ENCODE measurements around the gene ANKRD13A. TPM values are rescaled to one million over a fixed set of nuclear protein-coding genes. Genes with fewer than 3 reads are reported as not detected.
"Not testable (repeated sequence)": the region's sequence is repeated elsewhere in the genome, so short reads cannot be mapped to it uniquely, and the experiment has no call there.

Gene ANKRD13A
- total RNA-seq, 1 experiment from 2014 or later: 39.4 TPM

DNA sequence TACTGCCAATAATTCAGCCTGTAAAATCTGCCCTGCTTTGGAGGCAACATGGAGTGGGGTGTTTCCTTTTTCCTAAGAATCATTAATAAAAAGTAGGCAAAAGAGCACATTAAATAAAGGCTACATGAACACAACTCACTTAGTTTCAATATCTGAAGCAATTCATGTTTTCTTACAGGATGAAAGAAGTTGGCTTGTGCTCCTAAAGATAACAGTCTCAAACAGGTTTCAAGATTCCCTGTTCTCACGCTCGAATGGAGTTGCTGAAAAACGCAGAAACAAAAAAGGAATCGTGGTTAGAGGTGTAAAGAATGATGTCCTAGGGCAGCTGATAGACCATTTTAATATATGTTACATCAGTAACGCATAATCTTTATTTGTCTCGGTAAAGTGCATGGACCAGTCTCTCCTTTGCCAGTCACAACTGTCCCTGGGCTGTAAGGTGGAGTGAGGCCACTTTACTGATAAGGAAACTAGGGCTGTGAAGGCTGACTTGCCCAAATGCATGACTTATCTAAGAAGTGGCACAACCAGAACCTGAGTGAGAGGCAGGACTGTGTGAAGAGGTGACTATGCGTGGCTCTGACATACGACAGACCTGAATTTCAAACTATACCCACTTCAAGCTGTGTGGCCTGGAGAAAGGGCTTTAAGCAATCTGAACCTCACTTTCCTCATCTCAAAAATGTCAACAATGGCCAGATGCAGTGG lies 15.6 kb upstream of the ANKRD13A start:
- no peak for DNase-seq (ENCODE audit: low read depth)

DNA sequence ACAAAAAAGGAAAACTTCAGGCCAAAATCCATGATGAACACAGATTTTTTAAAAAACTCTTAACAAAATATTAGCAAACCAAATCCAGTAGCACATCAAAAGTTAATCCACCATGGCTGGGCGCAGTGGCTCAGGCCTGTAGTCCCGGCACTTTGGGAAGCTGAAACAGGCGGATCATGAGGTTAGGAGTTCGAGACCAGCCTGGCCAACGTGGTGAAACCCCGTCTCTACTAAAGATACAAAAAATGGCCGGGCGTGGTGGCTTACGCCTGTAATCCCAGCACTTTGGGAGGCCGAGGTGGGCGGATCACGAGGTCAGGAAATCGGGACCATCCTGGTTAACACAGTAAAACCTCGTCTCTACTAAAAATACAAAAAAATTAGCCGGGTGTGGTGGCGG lies 13.0 kb upstream of the ANKRD13A start:
- DNase-seq (ENCODE audit: low read depth): not testable (repeated sequence)

GRCh38 chr12:109987615-109988014 lies 11.6 kb upstream of the ANKRD13A start:
- no peak for DNase-seq (ENCODE audit: low read depth)

GRCh38 chr12:109988274-109988673 lies 11.0 kb upstream of the ANKRD13A start:
- DNase-seq (ENCODE audit: low read depth): no peak

GRCh38 chr12:109988903-109989302 lies 10.3 kb upstream of the ANKRD13A start:
- DNase-seq (ENCODE audit: low read depth): no peak

- no peak for DNase-seq (ENCODE audit: low read depth)
Measured at GRCh38 chr12:109989380-109989779, 9.8 kb upstream of the ANKRD13A start.

DNA sequence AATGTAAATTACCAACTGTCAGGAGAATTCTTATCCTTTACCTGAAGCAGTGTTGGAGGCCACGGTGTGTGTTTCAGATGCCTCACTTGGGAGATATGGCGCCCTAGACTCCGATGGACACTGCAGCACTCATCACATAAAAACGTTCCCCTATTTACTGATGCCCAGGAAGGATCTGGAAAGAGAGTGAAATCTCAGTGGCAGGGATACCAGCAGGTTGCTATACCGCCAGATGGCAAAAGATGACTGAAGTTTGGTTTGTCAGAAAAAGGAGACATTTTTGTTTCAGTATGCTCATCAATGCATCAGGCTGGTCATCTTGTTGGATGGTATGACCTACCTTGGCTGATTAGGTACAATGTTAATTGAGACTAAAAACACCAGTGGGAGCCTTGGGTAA lies 7.6 kb upstream of the ANKRD13A start:
- no peak for DNase-seq (ENCODE audit: low read depth)

GRCh38 chr12:109993091-109993490 lies 6.1 kb upstream of the ANKRD13A start:
- DNase-seq (ENCODE audit: low read depth): no peak

GRCh38 chr12:109994401-109995175 lies 4.6 kb upstream of the ANKRD13A start:
- DNase-seq (ENCODE audit: low read depth): no peak

DNA sequence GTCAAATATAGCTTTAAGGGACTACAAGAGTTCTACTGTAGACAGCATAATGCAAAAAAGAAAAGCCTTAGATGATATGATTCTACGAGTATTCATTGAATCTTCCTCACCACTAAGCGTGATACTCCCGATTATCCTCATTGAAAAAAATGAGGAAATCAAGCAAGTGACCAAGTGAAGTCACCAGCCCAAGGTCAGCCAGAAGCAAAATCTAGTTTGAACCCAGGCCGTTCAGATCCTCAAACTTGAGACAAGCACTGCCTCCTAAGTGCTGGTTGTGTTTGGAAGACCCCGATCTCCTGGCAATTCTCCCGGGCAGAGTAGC lies 3.9 kb upstream of the ANKRD13A start:
- DNase-seq (ENCODE audit: low read depth): no peak

DNA sequence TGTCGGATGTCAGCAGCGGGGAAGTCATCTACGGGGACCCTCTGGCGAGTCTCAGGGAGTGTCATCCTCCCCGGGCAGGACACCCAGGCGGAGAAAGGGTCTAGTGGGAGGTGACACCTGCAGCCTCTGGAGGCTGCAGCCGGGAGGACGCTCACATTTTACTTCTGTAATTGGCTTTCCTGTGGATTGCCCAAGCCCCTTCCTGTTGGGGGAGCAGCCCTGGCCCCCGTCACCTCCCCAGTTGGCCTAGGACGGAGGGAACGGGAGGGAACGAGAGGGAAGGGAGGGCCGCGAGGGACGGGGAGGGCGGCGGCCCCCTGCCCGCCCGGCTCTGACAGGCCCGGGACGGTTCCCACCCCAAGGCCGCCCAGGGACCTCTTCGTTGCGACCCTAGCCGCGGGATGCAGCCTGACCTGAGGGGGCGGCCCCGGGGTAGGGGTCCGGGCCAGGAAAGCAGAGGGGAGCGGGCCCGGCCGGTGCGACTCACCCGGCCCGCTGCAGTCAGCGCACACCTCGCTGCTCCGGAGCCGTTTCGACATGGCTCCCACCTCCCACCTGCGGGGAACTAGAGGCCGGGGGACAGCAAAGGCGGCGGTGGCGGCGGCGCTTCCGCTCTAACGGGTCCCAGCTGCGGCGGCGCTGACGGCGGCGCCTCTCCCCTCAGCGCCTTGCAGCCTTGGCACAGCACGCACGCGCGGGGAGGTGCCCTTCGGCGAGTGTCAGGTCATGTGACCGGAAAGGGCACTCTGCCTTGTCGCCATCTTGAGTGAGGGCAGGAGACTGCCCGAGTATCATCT lies 3.3 kb upstream of the ANKRD13A start, which contains the start of gene GIT2:
Gene GIT2, minus strand, starts transcription at position 683 of the 797 bp plus-strand sequence. Its CDS starts 144 bp downstream, at position 539.
- peak; percentile 87 for DNase-seq (ENCODE audit: low read depth)

GRCh38 chr12:109996483-109996853 lies 2.8 kb upstream of the ANKRD13A start:
- no peak for DNase-seq (ENCODE audit: low read depth)

DNA sequence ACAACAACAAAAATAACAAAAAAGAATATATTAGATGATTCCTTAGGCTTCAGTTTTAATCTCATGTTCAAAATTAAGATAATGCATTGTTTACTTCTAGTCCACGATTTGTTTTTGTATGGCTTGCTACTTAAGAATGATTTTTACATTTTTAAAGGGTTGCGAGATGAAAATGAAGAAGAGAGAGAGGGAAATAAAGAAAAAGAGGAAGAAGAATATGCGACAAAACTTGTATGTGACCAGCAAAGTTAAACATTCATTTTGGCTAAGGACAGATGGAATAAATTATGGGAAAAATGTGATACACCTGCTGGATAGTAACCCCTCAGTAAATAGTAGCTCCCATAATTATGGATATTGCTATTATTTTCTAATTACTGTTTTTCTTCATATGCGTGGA lies 1.8 kb upstream of the ANKRD13A start:
- no peak for DNase-seq (ENCODE audit: low read depth)

GRCh38 chr12:109998241-109998903 lies 858 bp upstream of the ANKRD13A start:
- DNase-seq (ENCODE audit: low read depth): no peak

DNA sequence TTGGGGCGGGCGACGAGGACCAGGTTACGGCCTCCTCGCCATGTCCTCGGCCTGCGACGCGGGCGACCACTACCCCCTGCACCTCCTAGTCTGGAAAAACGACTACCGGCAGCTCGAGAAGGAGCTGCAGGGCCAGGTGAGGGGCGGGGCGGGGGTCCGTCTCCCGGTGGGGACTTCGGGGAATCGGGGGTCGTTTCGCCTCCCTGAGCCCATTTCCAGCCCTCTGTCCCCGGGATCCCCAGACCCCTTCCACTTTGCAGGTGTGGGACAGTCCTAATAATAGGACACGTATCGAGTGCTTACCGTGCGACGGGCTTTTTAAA lies 380 bp downstream of the ANKRD13A start:
- DNase-seq (ENCODE audit: low read depth): no peak

GRCh38 chr12:109999983-110000505 lies 814 bp downstream of the ANKRD13A start:
- DNase-seq (ENCODE audit: low read depth): no peak

GRCh38 chr12:110001596-110001995 lies 2.4 kb downstream of the ANKRD13A start:
- peak; percentile 71 for DNase-seq (ENCODE audit: low read depth)

DNA sequence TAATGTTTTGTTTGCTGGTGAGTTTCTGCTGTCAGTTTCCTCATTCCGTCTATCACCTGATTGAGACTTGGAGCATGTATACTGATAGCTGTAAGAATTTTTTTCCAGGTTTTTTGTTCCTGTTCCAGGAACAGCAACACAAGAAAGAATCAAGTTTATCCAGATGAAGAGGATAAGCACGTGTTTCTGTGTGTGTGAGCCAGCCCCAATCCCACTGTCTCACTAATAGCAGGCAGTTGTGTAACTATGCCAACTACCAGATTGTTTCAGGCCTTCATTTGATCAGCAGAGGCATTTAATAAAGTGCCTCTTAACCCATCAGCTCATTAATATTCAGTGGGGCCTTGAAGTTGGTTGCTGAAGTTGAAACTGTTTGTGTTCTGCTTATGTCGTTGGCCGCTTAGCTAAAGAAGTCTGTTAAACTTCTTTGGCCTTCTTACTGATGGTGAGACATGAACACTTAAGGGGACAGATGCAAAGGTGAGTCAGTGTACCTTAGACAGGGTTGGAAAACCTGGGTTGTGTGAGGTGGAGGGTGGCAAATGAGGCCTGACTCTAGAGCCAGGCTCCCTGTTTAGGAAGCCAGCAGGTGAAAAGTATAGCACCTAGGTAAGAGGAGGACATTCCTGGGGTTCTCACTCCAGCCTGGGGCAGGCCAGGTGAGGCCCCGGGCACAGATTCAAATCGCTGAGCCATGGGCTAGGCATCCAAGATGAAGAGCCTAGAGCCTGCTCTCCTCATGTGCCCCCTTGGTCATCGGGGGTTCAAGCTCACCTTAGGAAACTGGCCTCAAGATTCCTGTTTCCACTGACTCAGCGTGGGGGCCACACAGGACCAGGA lies 3.7 kb downstream of the ANKRD13A start:
- DNase-seq (ENCODE audit: low read depth): no peak

DNA sequence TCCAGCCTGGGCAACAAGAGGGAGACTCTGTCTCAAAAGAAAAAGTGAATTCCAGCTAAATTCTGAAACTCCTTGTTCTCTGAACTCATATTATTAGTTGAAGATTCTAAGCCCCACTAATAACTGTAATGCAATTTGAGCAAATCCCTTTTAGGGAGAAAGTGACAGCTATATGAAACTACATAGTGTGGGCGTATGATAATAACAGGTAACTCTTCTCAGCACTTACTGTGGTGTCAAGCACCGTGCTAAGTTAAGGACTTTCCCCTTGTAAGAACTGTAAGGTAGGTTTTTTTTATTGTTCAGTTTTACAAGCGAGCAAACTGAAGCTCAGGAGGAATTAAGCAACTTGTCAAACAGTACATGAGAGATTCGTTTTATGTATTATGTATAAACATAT lies 5.4 kb downstream of the ANKRD13A start:
- no peak for DNase-seq (ENCODE audit: low read depth)

GRCh38 chr12:110005319-110005973 lies 6.2 kb downstream of the ANKRD13A start:
- DNase-seq (ENCODE audit: low read depth): no peak

Measured in RPMI7951 (cell line).